Spleen (tissue), 11 donors: ENCODE results near the gene VNN1. TPM values are rescaled to one million over a fixed set of nuclear protein-coding genes. Genes with fewer than 3 reads are reported as not detected.
A peak's percentile ranks its signal among the peaks of the same experiment; 100 is the strongest.

Experiments
- DNase-seq: peaks from one replicate; pipeline ENCODE4 v3.0.0-alpha.2; 2020
- H3K27ac ChIP-seq, 8 donors: fragments of 200-600 bp; sonication (generic) in 7 of 8; 1 replicate in 4 of 8; 2 replicates in 4 of 8; pipeline versions ENCODE4 v1.5.0 to v1.8.0; 2016 to 2021; ENCODE audit warnings: inconsistent platforms in 4 of 8, mild to moderate bottlenecking in 4 of 8, moderate library complexity in 1 of 8
- H3K27me3 ChIP-seq, 7 donors: fragments of 200-600 bp; sonication (generic) in 6 of 7; replicated peaks in 1 of 7; 1 replicate in 4 of 7; 2 replicates in 3 of 7; pipeline versions ENCODE4 v1.5.0 to v1.8.0; 2016 to 2021; ENCODE audit warnings: inconsistent platforms in 3 of 7, mild to moderate bottlenecking in 1 of 7
- H3K36me3 ChIP-seq, 6 donors: fragments of 200-600 bp; sonication (generic) in 5 of 6; 1 replicate in 4 of 6; 2 replicates in 2 of 6; pipeline versions ENCODE4 v1.5.0 to v1.8.0; 2016 to 2021; ENCODE audit warnings: inconsistent platforms in 2 of 6
- H3K4me1 ChIP-seq, 6 donors: fragments of 200-600 bp; sonication (generic) in 5 of 6; 1 replicate in 3 of 6; 2 replicates in 3 of 6; pipeline versions ENCODE4 v1.5.0 to v1.8.0; 2016 to 2021; ENCODE audit warnings: inconsistent platforms in 3 of 6
- H3K4me3 ChIP-seq, 8 donors: fragments of 200-600 bp; sonication (generic) in 7 of 8; 1 replicate in 4 of 8; 2 replicates in 4 of 8; pipeline versions ENCODE4 v1.5.0 to v1.8.0; 2016 to 2021; ENCODE audit warnings: inconsistent platforms in 4 of 8, mild to moderate bottlenecking in 4 of 8, moderate library complexity in 2 of 8
- H3K9me3 ChIP-seq, 8 donors: fragments of 200-600 bp; sonication (generic) in 7 of 8; 1 replicate in 4 of 8; 2 replicates in 4 of 8; pipeline versions ENCODE4 v1.5.0 to v1.8.0; 2016 to 2021; ENCODE audit warnings: inconsistent platforms in 4 of 8
- POLR2A ChIP-seq, 3 donors: fragments of 450-650 bp; IDR thresholded peaks; one replicate each; pipeline ENCODE4 v1.5.1; 2017; ENCODE audit warnings: antibody characterized with exemption in 3 of 3, mild to moderate bottlenecking in 1 of 3
- POLR2AphosphoS5 ChIP-seq, 3 donors: sonication (generic); formaldehyde crosslinking; IDR thresholded peaks; one replicate each; pipeline ENCODE4 v1.5.1; 2017; ENCODE audit warnings: antibody characterized with exemption in 3 of 3
- WGBS, 5 donors: extraction: QIAGEN DNeasy Blood & Tissue Kit in 3 of 5; methylation state at CpG; one replicate each; pipeline versions ENCODE4 v1.1.5 to v1.1.7; 2013 to 2018; 5-methylcytosine and 5-hydroxymethylcytosine counted together
- intact Hi-C: fragments of 100-400 bp; cut with DNase I; formaldehyde crosslinking; loops from one replicate; pipeline ENCODE4 v1.15.0; 2023; ENCODE audit warnings: low total_unique reads
- polyA plus RNA-seq, 3 donors: library from polyadenylated mRNA; stranded (reverse); fragments of 200-250 nt; gene quantifications; one replicate each; pipeline ENCODE4 v1.2.1, GENCODE V29; 2013
- total RNA-seq, 7 donors: library from RNA; depleted of rRNA in 3 of 7; stranded (reverse); fragments of >200 nt in 3 of 7; fragmentation: NEBNext Ultra II Directional in 4 of 7; extraction: Animal tissue kit (Norgen Biotek cat#: 25700) in 4 of 7; gene quantifications; one replicate each; pipeline versions ENCODE4 v1.1.0 to v1.2.1, GENCODE V29; 2016 to 2021
- TF ChIP-seq, protein P1 (sequence below), 11 experiments: fragments of 200-600 bp in 7 of 11; fragments of 450-650 bp in 4 of 11; sonication (generic) in 4 of 11; IDR thresholded peaks in 8 of 11; conservative IDR thresholded peaks in 3 of 11; 1 replicate in 7 of 11; 2 replicates in 4 of 11; pipeline versions ENCODE4 v1.4.0 to v1.8.0; 2016 to 2021; ENCODE audit warnings: antibody characterized with exemption in 11 of 11, inconsistent platforms in 4 of 11, mild to moderate bottlenecking in 1 of 11
- donor health status: healthy with polysubstance abuse.
- donor health status: DM: no; HTN: no; CAD: no; lungs with moderate emphysema.
- donor health status: DM: no; HTN: no; CAD: no.
- donor health status: Bipolar disorder and iron deficiency.
- donor health status: healthy.
- donor health status: DM: no; HTN: no; CAD: no.
- donor health status: DM: yes; HTN: yes; CAD: no.

Gene VNN1
- total and polyA plus RNA-seq, 10 donors, result 2.3 to 44.2 (median 7.2) TPM

DNA sequence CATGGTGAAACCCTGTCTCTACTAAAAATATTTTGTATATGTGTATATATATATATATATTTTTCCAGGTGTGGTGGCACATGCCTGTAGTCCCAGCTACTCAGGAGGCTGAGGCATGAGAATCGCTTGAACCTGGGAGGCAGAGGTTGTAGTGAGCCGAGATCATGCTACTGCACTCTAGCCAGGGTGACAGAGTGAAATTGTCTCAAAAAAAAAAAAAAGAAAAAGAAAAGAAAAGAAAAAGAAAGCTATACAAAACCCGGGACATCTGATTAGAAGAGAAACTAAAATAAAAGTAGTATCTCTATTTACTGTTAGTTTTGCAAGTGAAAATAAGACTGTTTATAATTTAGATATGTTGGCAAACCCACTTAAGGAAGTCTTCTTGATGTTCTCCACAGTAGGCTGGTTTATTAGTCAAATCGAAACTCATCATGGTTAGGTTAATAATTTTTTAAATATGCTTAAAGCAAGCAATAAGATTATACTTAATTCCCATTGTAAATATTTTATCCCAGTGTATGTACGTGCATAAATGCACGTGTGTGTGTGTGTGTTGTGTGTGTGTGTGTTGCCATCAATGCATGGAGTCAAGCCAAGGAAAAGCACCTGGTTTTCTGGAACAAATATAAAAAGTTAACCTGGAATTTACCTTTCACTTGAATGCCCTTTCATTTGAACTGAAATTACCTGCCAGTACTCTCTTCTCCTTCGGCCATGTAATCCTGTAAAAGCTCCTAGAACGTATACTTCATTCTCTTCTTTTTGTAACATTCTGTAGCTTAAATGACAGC is 36.8 kb upstream of the VNN1 start:
- H3K27ac ChIP-seq, result peak overlapping the region; percentile 24 to 91 (median 78)
- peaks cover 0 to 45% (median 20%) of the 10 kb centered on the region in 6 donors for H3K4me1 ChIP-seq
- H3K27me3 ChIP-seq, result no peaks in the 10 kb centered on the region
- intact Hi-C loops, result no loop called here
- 68 to 75% (median 71%) methylated on average over 8 of the region's 8 CpGs for WGBS, 5 donors
- DNase-seq, result no peak
- TF ChIP-seq POLR2AphosphoS5 (IDR thresholded peaks at IDR 0.05) (no peak), POLR2A (IDR thresholded peaks at IDR 0.05) (no peak)
- TF ChIP-seq, protein P1, sequence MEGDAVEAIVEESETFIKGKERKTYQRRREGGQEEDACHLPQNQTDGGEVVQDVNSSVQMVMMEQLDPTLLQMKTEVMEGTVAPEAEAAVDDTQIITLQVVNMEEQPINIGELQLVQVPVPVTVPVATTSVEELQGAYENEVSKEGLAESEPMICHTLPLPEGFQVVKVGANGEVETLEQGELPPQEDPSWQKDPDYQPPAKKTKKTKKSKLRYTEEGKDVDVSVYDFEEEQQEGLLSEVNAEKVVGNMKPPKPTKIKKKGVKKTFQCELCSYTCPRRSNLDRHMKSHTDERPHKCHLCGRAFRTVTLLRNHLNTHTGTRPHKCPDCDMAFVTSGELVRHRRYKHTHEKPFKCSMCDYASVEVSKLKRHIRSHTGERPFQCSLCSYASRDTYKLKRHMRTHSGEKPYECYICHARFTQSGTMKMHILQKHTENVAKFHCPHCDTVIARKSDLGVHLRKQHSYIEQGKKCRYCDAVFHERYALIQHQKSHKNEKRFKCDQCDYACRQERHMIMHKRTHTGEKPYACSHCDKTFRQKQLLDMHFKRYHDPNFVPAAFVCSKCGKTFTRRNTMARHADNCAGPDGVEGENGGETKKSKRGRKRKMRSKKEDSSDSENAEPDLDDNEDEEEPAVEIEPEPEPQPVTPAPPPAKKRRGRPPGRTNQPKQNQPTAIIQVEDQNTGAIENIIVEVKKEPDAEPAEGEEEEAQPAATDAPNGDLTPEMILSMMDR (IDR thresholded peaks at IDR 0.05 in 8 of 11, conservative IDR thresholded peaks at IDR 0.05 in 3 of 11), result no peak
- H3K4me3 ChIP-seq, result peak overlapping the region in 1 of 8 donors; percentile 43
- no peaks in the 10 kb centered on the region for H3K9me3 ChIP-seq
- peaks cover 0 to 97% (median 10%) of the 10 kb centered on the region in 6 donors for H3K36me3 ChIP-seq

DNA sequence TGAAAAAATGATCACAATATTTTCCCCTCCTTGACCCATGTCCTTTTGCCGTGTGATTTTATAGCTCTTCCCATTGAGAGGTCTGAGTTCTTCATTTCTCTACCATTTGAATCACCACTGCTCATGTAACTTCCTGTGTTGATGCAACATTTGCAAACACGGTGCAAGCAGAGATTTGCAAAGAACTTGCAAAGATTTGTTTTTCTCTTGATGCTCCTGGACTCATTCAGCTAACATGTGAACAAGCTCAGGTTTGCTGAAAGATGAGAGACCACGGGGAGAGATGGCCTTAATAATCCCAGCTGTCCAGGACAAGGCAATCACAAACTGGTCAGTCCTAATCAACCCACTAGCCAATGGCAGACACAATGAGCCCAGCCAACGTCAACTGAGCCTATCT is 35.3 kb upstream of the VNN1 start:
- peaks cover 0 to 47% (median 20%) of the 10 kb centered on the region in 6 donors for H3K4me1 ChIP-seq
- peaks cover 0 to 97% (median 14%) of the 10 kb centered on the region in 6 donors for H3K36me3 ChIP-seq
- DNase-seq, result no peak
- no peaks in the 10 kb centered on the region for H3K27me3 ChIP-seq
- H3K27ac ChIP-seq, result peak overlapping the region in 7 of 8 donors; percentile 69 to 91 (median 83)
- intact Hi-C loops, result no loop called here
- WGBS, 5 donors, result 32 to 59% (median 41%) methylated on average over 4 of the region's 4 CpGs
- H3K4me3 ChIP-seq, result peak overlapping the region in 1 of 8 donors; percentile 43
- TF ChIP-seq, protein P1 (IDR thresholded peaks at IDR 0.05 in 8 of 11, conservative IDR thresholded peaks at IDR 0.05 in 3 of 11), result no peak
- peak in 1 of 3 donors; percentile 74 for TF ChIP-seq POLR2AphosphoS5 (IDR thresholded peaks at IDR 0.05)
- H3K9me3 ChIP-seq, result no peaks in the 10 kb centered on the region

DNA sequence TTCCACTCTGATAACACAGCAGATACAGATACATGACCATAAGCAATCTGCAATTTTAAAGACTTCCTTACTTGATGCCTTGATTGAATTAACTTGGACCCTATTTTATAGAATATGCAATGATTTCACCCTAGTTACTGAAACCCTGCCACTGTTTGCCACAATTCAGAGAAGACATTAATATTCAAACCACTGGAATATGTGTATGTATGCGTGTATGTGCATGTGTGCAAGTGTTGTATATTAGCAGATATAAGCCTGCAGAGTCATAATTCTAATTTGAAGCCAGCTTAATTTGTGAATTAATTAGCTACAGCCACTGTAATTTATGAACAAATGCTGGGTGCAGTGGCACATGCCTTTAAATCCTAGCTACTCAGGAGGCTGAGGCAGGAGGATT is 34.6 kb upstream of the VNN1 start:
- Histone ChIP-seq H3K27me3 (no peaks in the 10 kb centered on the region), H3K4me3 (peak overlapping the region in 1 of 8 donors; percentile 43), H3K4me1 (peaks cover 0 to 47% (median 20%) of the 10 kb centered on the region in 6 donors), H3K9me3 (no peaks in the 10 kb centered on the region), H3K27ac (peak overlapping the region in 7 of 8 donors; percentile 69 to 91 (median 83)), H3K36me3 (peaks cover 0 to 97% (median 12%) of the 10 kb centered on the region in 6 donors)
- intact Hi-C loops, result no loop called here
- 95 to 98% (median 96%) methylated on average over 1 of the region's 1 CpG for whole genome bisulfite sequencing, 5 donors
- TF ChIP-seq, protein P1 (IDR thresholded peaks at IDR 0.05 in 8 of 11, conservative IDR thresholded peaks at IDR 0.05 in 3 of 11), result no peak
- TF ChIP-seq POLR2A (IDR thresholded peaks at IDR 0.05), result no peak
- no peak for TF ChIP-seq POLR2AphosphoS5 (IDR thresholded peaks at IDR 0.05)
- DNase-seq, result no peak

DNA sequence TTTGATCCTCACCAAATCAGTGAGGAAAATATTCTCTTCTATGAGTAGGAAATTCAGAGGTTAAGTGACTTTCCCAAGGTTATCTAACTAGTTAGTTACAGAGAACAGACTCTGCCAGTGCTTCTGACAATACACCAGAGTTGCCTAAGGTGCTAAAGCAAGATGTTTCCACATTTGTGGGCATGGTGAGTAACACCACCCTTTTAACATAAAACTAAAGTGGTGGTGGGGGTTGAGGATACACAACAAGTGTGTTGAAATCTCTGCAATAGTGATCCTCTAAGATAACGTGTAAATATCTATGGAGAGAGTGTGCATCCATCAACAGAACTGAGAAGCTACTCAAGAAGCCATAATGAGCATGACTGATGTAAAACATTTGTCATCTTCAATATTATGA is 32.2 kb upstream of the VNN1 start:
- H3K4me1 ChIP-seq, result peaks cover 0 to 39% (median 13%) of the 10 kb centered on the region in 6 donors

More for the DNA sequence above, 32.2 kb upstream of the VNN1 start:
- 33 to 84% (median 55%) methylated on average over 1 of the region's 1 CpG for WGBS, 5 donors
- Histone ChIP-seq H3K9me3 (no peaks in the 10 kb centered on the region), H3K36me3 (peaks cover 0 to 96% (median 7%) of the 10 kb centered on the region in 6 donors), H3K27ac (peak overlapping the region in 7 of 8 donors; percentile 49 to 91 (median 78)), H3K4me3 (peak overlapping the region in 1 of 8 donors; percentile 47), H3K27me3 (no peaks in the 10 kb centered on the region)
- TF ChIP-seq POLR2A (IDR thresholded peaks at IDR 0.05) (no peak), POLR2AphosphoS5 (IDR thresholded peaks at IDR 0.05) (peak in 1 of 3 donors; percentile 74)
- DNase-seq, result no peak
- intact Hi-C loops, result no loop called here
